Upper lobe of left lung (tissue), 4 donors: ENCODE measurements around the gene CACNA1A.

Experiments used
- CTCF ChIP-seq, 6 experiments: fragments of 450-650 bp in 4 of 6; fragments of 200-600 bp in 2 of 6; sonication (generic) in 2 of 6; IDR thresholded peaks; one replicate each; pipeline ENCODE4 v1.5.1; 2016 to 2019; ENCODE audit warnings: antibody characterized with exemption in 6 of 6
- POLR2A ChIP-seq, 4 donors: fragments of 450-650 bp; IDR thresholded peaks; one replicate each; pipeline ENCODE4 v1.5.1; 2016 to 2017; ENCODE audit warnings: antibody characterized with exemption in 4 of 4, mild to moderate bottlenecking in 2 of 4

- TF ChIP-seq CTCF (IDR thresholded peaks at IDR 0.05) (no peak), POLR2A (IDR thresholded peaks at IDR 0.05) (no peak)
Observed at GRCh38 chr19:13466697-13467096, 39.6 kb downstream of the CACNA1A start.
